GM12878 (cell line): Measurements from ENCODE around the gene NOVA2. TPM values are rescaled to one million over a fixed set of nuclear protein-coding genes. Genes with fewer than 3 reads are reported as not detected.
A peak's percentile ranks its signal among the peaks of the same experiment; 100 is the strongest.

ENCODE experiments used
- BCLAF1 ChIP-seq: fragments of 450-650 bp; IDR thresholded peaks from 2 replicates; pipeline ENCODE4 v1.6.1; 2017; ENCODE audit warnings: antibody characterized with exemption, mild to moderate bottlenecking, moderate library complexity
- CHD1 ChIP-seq: IDR thresholded peaks from 2 replicates; pipeline ENCODE4 v1.6.1; 2012; ENCODE audit warnings: low read depth, low read length, improper control_type of control experiment
- CHD4 ChIP-seq: fragments of 200-600 bp; sonication (generic); IDR thresholded peaks from 2 replicates; pipeline ENCODE4 v1.6.1; 2016; ENCODE audit warnings: mild to moderate bottlenecking
- E4F1 ChIP-seq: fragments of 450-650 bp; IDR thresholded peaks from 2 replicates; pipeline ENCODE4 v1.6.1; 2018; ENCODE audit warnings: borderline replicate concordance, mild to moderate bottlenecking; ENCODE audit not compliant: partially characterized antibody
- ESRRA ChIP-seq: IDR thresholded peaks from 2 replicates; pipeline ENCODE4 v1.6.1; 2012; ENCODE audit warnings: mild to moderate bottlenecking, low read length, improper control_type of control experiment
- GABPA ChIP-seq: IDR thresholded peaks from 2 replicates; pipeline ENCODE4 v1.6.1; 2014; ENCODE audit warnings: antibody characterized with exemption, low read depth, mild to moderate bottlenecking, inconsistent platforms
- HDGF ChIP-seq: fragments of 450-650 bp; IDR thresholded peaks from 2 replicates; pipeline ENCODE4 v1.6.1; 2016; ENCODE audit warnings: antibody characterized with exemption
- IKZF1 ChIP-seq: fragments of 450-650 bp; conservative IDR thresholded peaks from 2 replicates; pipeline ENCODE4 v1.6.1; 2017; ENCODE audit warnings: antibody characterized with exemption, mild to moderate bottlenecking
- IRF5 ChIP-seq: fragments of 450-650 bp; IDR thresholded peaks from 2 replicates; pipeline ENCODE4 v1.6.1; 2017; ENCODE audit warnings: borderline replicate concordance
- KAT2A ChIP-seq: conservative IDR thresholded peaks from 2 replicates; pipeline ENCODE4 v1.6.1; 2011; ENCODE audit warnings: low read depth, low read length; ENCODE audit not compliant: control insufficient read depth
- KLF5 ChIP-seq: fragments of 450-650 bp; IDR thresholded peaks from 2 replicates; pipeline ENCODE4 v1.6.1; 2014; ENCODE audit warnings: mild to moderate bottlenecking; ENCODE audit not compliant: partially characterized antibody
- MYB ChIP-seq: fragments of 150-350 bp; IDR thresholded peaks from 2 replicates; pipeline ENCODE4 v1.6.1; 2014; ENCODE audit warnings: mild to moderate bottlenecking, low read depth, low read length, borderline replicate concordance
- NBN ChIP-seq: fragments of 450-650 bp; IDR thresholded peaks from 2 replicates; pipeline ENCODE4 v1.6.1; 2016
- NFYB ChIP-seq: IDR thresholded peaks from 2 replicates; pipeline ENCODE4 v1.6.1; 2011; ENCODE audit warnings: low read depth, mild to moderate bottlenecking, low read length, improper control_type of control experiment, moderate library complexity; ENCODE audit not compliant: insufficient read depth
- RAD21 ChIP-seq: IDR thresholded peaks from 2 replicates; pipeline ENCODE4 v1.6.1; 2011; ENCODE audit warnings: mild to moderate bottlenecking, low read depth, low read length, moderate library complexity; ENCODE audit not compliant: insufficient read depth
- RBBP5 ChIP-seq: fragments of 200-600 bp; sonication (generic); conservative IDR thresholded peaks from 2 replicates; pipeline ENCODE4 v1.6.1; 2016
- SIX5 ChIP-seq: IDR thresholded peaks from 2 replicates; pipeline ENCODE4 v1.6.1; 2011; ENCODE audit warnings: mild to moderate bottlenecking, low read depth, low read length, moderate library complexity; ENCODE audit not compliant: severe bottlenecking
- SMAD1 ChIP-seq: fragments of 450-650 bp; IDR thresholded peaks from 2 replicates; pipeline ENCODE4 v1.6.1; 2018; ENCODE audit warnings: mild to moderate bottlenecking, low read depth; ENCODE audit not compliant: partially characterized antibody
- SMAD5 ChIP-seq: IDR thresholded peaks from 2 replicates; pipeline ENCODE4 v1.6.1; 2016; ENCODE audit warnings: antibody characterized with exemption, low read depth
- TAF1 ChIP-seq: IDR thresholded peaks from 2 replicates; pipeline ENCODE4 v1.6.1; 2011; ENCODE audit warnings: mild to moderate bottlenecking, low read depth, low read length, borderline replicate concordance
- ZBTB4 ChIP-seq: fragments of 450-650 bp; formaldehyde crosslinking; IDR thresholded peaks from 2 replicates; pipeline ENCODE4 v1.4.0; 2022; ENCODE audit warnings: mild to moderate bottlenecking, moderate library complexity
- ZNF622 ChIP-seq: fragments of 450-650 bp; IDR thresholded peaks from 2 replicates; pipeline ENCODE4 v1.6.1; 2017; ENCODE audit warnings: mild to moderate bottlenecking, inconsistent platforms
- polyA plus RNA-seq, 11 experiments: library from polyadenylated mRNA; depleted of rRNA in 4 of 11; unstranded in 6 of 11; stranded (reverse) in 5 of 11; fragments of >200 nt; fragmentation: Nextera tagmentation in 4 of 11; fragmentation: Illumina TruSeq in 1 of 11; extraction: Ambion mirVana in 4 of 11; extraction: Trizol in 1 of 11; gene quantifications; 1 replicate in 1 of 11; 2 replicates in 10 of 11; pipeline versions ENCODE4 v1.2.1 to v1.2.3, GENCODE V29; 2011 to 2016; ENCODE audit warnings: inconsistent platforms in 2 of 11, missing spikeins in 2 of 11, low read depth in 1 of 11
- total RNA-seq, 4 experiments: library from RNA; depleted of rRNA in 3 of 4; stranded (reverse); fragments of >200 nt in 3 of 4; fragmentation: Illumina TruSeq in 1 of 4; extraction: Trizol in 1 of 4; gene quantifications; 2 replicates each; pipeline versions ENCODE4 v1.2.1 to v1.2.3, GENCODE V29; 2013 to 2021

Gene NOVA2
- total and polyA plus RNA-seq, 10 of the 15 experiments (the other 5 are each of a cell fraction or from before 2014, with no cell fraction given), result under 0.01 to 0.44 (median 0.03) TPM; not detected in 4

- TF ChIP-seq ZBTB4 (CRISPR knock-in tag) (no peak), SMAD5 (no peak), RBBP5 (no peak), SIX5 (peak; percentile 94), NBN (0 out of 2 replicates have a peak, but pooled peaks have one; percentile 51), E4F1 (no peak), SMAD1 (no peak), RAD21 (no peak), CHD4 (no peak), IKZF1 (peak; percentile 91), IRF5 (no peak), MYB (no peak), BCLAF1 (no peak), KLF5 (peak; percentile 54), KAT2A (no peak), GABPA (peak; percentile 71; the same call in 1 of the 2 replicates), HDGF (no peak), ESRRA (no peak), CHD1 (no peak), TAF1 (peak; percentile 13; the same call in 1 of the 2 replicates), NFYB (peak; percentile 99), ZNF622 (no peak)
Measured at GRCh38 chr19:45927565-45928261, 46.0 kb downstream of the NOVA2 start (continued).
